H1 (cell line): Measurements from ENCODE around the gene LRRC14B. TPM values are rescaled to one million over a fixed set of nuclear protein-coding genes. Genes with fewer than 3 reads are reported as not detected.

ENCODE experiments used
- CTCF ChIA-PET: fragments of 300-600 bp; sonication (Branson Sonifier 250); formaldehyde crosslinking; loops from one replicate; lab custom pipeline; 2021; ENCODE audit not compliant: partially characterized antibody; lab: Charles Lee
- POLR2A ChIA-PET: fragments of 300-600 bp; sonication (Branson Sonifier 250); formaldehyde crosslinking; loops from one replicate; lab custom pipeline; 2021; ENCODE audit warnings: inconsistent platforms; ENCODE audit not compliant: partially characterized antibody; lab: Charles Lee
- DNase-seq, 2 experiments: peaks; one replicate each; pipeline versions ENCODE4 v3.0.0 to v3.0.0-alpha.2; 2010 to 2022; ENCODE audit warnings: low spot score in 2 of 2, low read depth in 1 of 2, mixed read lengths in 1 of 2
- FAIRE-seq: peaks from 2 replicates; lab custom pipeline; 2011; peaks lifted over from hg19 to GRCh38; lab: Jason Lieb, UNC
- H2AFZ ChIP-seq: 2 replicates; pipeline ENCODE4 v1.8.1; 2012; ENCODE audit warnings: low read length, inconsistent platforms
- H2AK5ac ChIP-seq: 2 replicates; pipeline ENCODE4 v1.6.1; 2013; ENCODE audit warnings: low read depth, low read length
- H2BK120ac ChIP-seq: replicated peaks from 2 replicates; pipeline ENCODE3; 2013; ENCODE audit warnings: low read depth, low read length, inconsistent platforms
- H2BK12ac ChIP-seq: 2 replicates; pipeline ENCODE4 v1.6.1; 2013; ENCODE audit warnings: low read depth, low read length
- H2BK15ac ChIP-seq: 2 replicates; pipeline ENCODE4 v1.6.1; 2013; ENCODE audit warnings: low read length
- H2BK20ac ChIP-seq: 2 replicates; pipeline ENCODE4 v1.6.1; 2013; ENCODE audit warnings: low read length
- H2BK5ac ChIP-seq: 2 replicates; pipeline ENCODE4 v1.6.1; 2013; ENCODE audit warnings: low read depth, low read length
- H3K14ac ChIP-seq: 2 replicates; pipeline ENCODE4 v1.6.1; 2013; ENCODE audit warnings: inconsistent platforms; ENCODE audit not compliant: insufficient read length
- H3K18ac ChIP-seq: 2 replicates; pipeline ENCODE4 v1.6.1; 2013; ENCODE audit warnings: low read length; ENCODE audit errors: extremely low read depth
- H3K23ac ChIP-seq: 2 replicates; pipeline ENCODE4 v1.6.1; 2013; ENCODE audit warnings: inconsistent platforms; ENCODE audit not compliant: insufficient read length
- H3K23me2 ChIP-seq: 2 replicates; pipeline ENCODE4 v1.6.1; 2013; ENCODE audit warnings: low read depth, low read length
- H3K27ac ChIP-seq: 2 replicates; pipeline ENCODE4 v1.6.1; 2011; ENCODE audit warnings: low read depth, low read length, inconsistent platforms
- H3K27me3 ChIP-seq, 4 experiments: replicated peaks in 1 of 4; 1 replicate in 1 of 4; 2 replicates in 3 of 4; pipeline versions ENCODE4 v1.6.1 to v1.8.1; 2011 to 2013; ENCODE audit warnings: low read length in 3 of 4, mild to moderate bottlenecking in 3 of 4, inconsistent platforms in 2 of 4, mixed read lengths in 2 of 4, moderate library complexity in 1 of 4; ENCODE audit not compliant: control insufficient read depth in 3 of 4, insufficient read depth in 3 of 4; ENCODE audit errors: extremely low read depth in 1 of 4
- H3K36me3 ChIP-seq, 4 experiments: 2 replicates each; pipeline versions ENCODE4 v1.6.1 to v1.8.1; 2011 to 2013; ENCODE audit warnings: mild to moderate bottlenecking in 4 of 4, low read length in 3 of 4, moderate library complexity in 2 of 4, control low read depth in 1 of 4, inconsistent platforms in 1 of 4; ENCODE audit not compliant: insufficient read depth in 4 of 4, control insufficient read depth in 2 of 4
- H3K4ac ChIP-seq: replicated peaks from 2 replicates; pipeline ENCODE3; 2013; ENCODE audit warnings: low read length, low read depth, mixed read lengths, inconsistent platforms; ENCODE audit not compliant: insufficient read length
- H3K4me1 ChIP-seq, 4 experiments: replicated peaks in 1 of 4; 1 replicate in 1 of 4; 2 replicates in 3 of 4; pipeline versions ENCODE4 v1.6.1 to v1.8.1; 2011 to 2013; ENCODE audit warnings: low read length in 3 of 4, inconsistent platforms in 2 of 4, mixed read lengths in 1 of 4; ENCODE audit not compliant: insufficient read depth in 4 of 4, control insufficient read depth in 3 of 4
- H3K4me2 ChIP-seq, 2 experiments: 2 replicates each; pipeline versions ENCODE4 v1.6.1 to v1.8.1; 2011 to 2013; ENCODE audit warnings: low read depth in 2 of 2, low read length in 2 of 2, control low read depth in 1 of 2, inconsistent platforms in 1 of 2, mild to moderate bottlenecking in 1 of 2; ENCODE audit not compliant: insufficient read depth in 1 of 2
- H3K4me3 ChIP-seq, 4 experiments: fragments of 200-600, 300-600 bp in 1 of 4; sonication (generic), shearing (Covaris generic), sonication (Bioruptor Twin) in 1 of 4; 2 replicates each; pipeline versions ENCODE4 v1.5.1 to v1.8.1; 2011 to 2016; ENCODE audit warnings: low read length in 4 of 4, low read depth in 3 of 4, control low read depth in 2 of 4, inconsistent platforms in 2 of 4, mild to moderate bottlenecking in 2 of 4, mixed read lengths in 1 of 4, moderate library complexity in 1 of 4; ENCODE audit not compliant: insufficient read depth in 2 of 4; ENCODE audit errors: extremely low read depth in 1 of 4
- H3K56ac ChIP-seq: replicated peaks from 2 replicates; pipeline ENCODE3; 2013; ENCODE audit warnings: low read depth, mild to moderate bottlenecking, mixed read lengths, low read length, inconsistent platforms; ENCODE audit not compliant: insufficient read length
- H3K79me1 ChIP-seq: 2 replicates; pipeline ENCODE4 v1.6.1; 2013; ENCODE audit warnings: low read depth, low read length, control low read depth
- H3K79me2 ChIP-seq, 2 experiments: 2 replicates each; pipeline versions ENCODE4 v1.6.1 to v1.8.1; 2012 to 2013; ENCODE audit warnings: low read length in 2 of 2, mild to moderate bottlenecking in 2 of 2, inconsistent platforms in 1 of 2; ENCODE audit not compliant: insufficient read depth in 2 of 2, control insufficient read depth in 1 of 2
- H3K9ac ChIP-seq, 4 experiments: replicated peaks in 1 of 4; 1 replicate in 1 of 4; 2 replicates in 3 of 4; pipeline versions ENCODE4 v1.6.1 to v1.8.1; 2011 to 2013; ENCODE audit warnings: low read depth in 3 of 4, low read length in 3 of 4, control low read depth in 2 of 4, mild to moderate bottlenecking in 2 of 4, moderate library complexity in 2 of 4, inconsistent platforms in 1 of 4; ENCODE audit errors: extremely low read depth in 1 of 4
- H3K9me3 ChIP-seq, 2 experiments: 2 replicates each; pipeline versions ENCODE4 v1.6.1 to v1.8.1; 2012 to 2013; ENCODE audit warnings: mild to moderate bottlenecking in 2 of 2, moderate library complexity in 2 of 2, control low read depth in 1 of 2, inconsistent platforms in 1 of 2, low read depth in 1 of 2, low read length in 1 of 2, mixed read lengths in 1 of 2; ENCODE audit not compliant: insufficient read depth in 2 of 2
- H4K20me1 ChIP-seq, 2 experiments: replicated peaks in 1 of 2; 2 replicates each; pipeline versions ENCODE3 to v1.8.1; 2011 to 2013; ENCODE audit warnings: inconsistent platforms in 2 of 2, low read length in 2 of 2, mild to moderate bottlenecking in 1 of 2; ENCODE audit not compliant: insufficient read depth in 2 of 2, control insufficient read depth in 1 of 2
- H4K5ac ChIP-seq: 2 replicates; pipeline ENCODE4 v1.6.1; 2013; ENCODE audit warnings: low read length, low read depth, mixed read lengths, inconsistent platforms; ENCODE audit not compliant: insufficient read length
- H4K8ac ChIP-seq: 2 replicates; pipeline ENCODE4 v1.8.0; 2013; ENCODE audit warnings: mild to moderate bottlenecking, moderate library complexity, low read length, inconsistent platforms; ENCODE audit not compliant: insufficient read depth; ENCODE audit errors: extremely low read depth
- H4K91ac ChIP-seq: replicated peaks from 2 replicates; pipeline ENCODE3; 2013; ENCODE audit warnings: low read length, mixed read lengths, inconsistent platforms; ENCODE audit not compliant: insufficient read length
- POLR2A ChIP-seq, 2 experiments: IDR thresholded peaks; 1 replicate in 1 of 2; 2 replicates in 1 of 2; pipeline ENCODE4 v1.6.1; 2011; ENCODE audit warnings: low read depth in 2 of 2, low read length in 2 of 2, mild to moderate bottlenecking in 2 of 2; ENCODE audit errors: control extremely low read depth in 1 of 2
- SP1 ChIP-seq: IDR thresholded peaks from 2 replicates; pipeline ENCODE4 v1.6.1; 2011; ENCODE audit warnings: low read depth, low read length
- WGBS, 2 experiments: shearing (Covaris generic) in 1 of 2; methylation state at CpG; one replicate each; pipeline versions ENCODE4 v1.1.6 to v1.1.7; 2013 to 2015; ENCODE audit warnings: low lambda C conversion rate in 2 of 2, mixed read lengths in 2 of 2, inconsistent platforms in 1 of 2, low coverage in 1 of 2, missing lambda C conversion rate in 1 of 2; ENCODE audit not compliant: insufficient replicate concordance in 2 of 2, insufficient coverage in 1 of 2, insufficient read length in 1 of 2; ENCODE audit errors: extremely low coverage in 1 of 2, missing lambda C conversion rate in 1 of 2; 5-methylcytosine and 5-hydroxymethylcytosine counted together
- polyA plus RNA-seq, 7 experiments: library from polyadenylated mRNA; depleted of rRNA in 3 of 7; stranded (reverse) in 5 of 7; unstranded in 2 of 7; fragments of >200 nt in 5 of 7; fragments of 200-250 nt in 2 of 7; gene quantifications; 1 replicate in 5 of 7; 2 replicates in 1 of 7; 4 replicates in 1 of 7; pipeline versions ENCODE4 v1.2.1 to v1.2.3, GENCODE V29; 2011 to 2013; ENCODE audit warnings: missing spikeins in 2 of 7, mixed read lengths in 2 of 7
- total RNA-seq: library from RNA; stranded (reverse); fragmentation: NEBNext Ultra II Directional; extraction: Animal tissue kit (Norgen Biotek cat#: 25700); gene quantifications from 2 replicates; pipeline ENCODE4 v1.2.1, GENCODE V29; 2021

Gene LRRC14B
- total and polyA plus RNA-seq, 2 of the 8 experiments (the other 6 are each of a cell fraction or from before 2014, with no cell fraction given): not detected

DNA sequence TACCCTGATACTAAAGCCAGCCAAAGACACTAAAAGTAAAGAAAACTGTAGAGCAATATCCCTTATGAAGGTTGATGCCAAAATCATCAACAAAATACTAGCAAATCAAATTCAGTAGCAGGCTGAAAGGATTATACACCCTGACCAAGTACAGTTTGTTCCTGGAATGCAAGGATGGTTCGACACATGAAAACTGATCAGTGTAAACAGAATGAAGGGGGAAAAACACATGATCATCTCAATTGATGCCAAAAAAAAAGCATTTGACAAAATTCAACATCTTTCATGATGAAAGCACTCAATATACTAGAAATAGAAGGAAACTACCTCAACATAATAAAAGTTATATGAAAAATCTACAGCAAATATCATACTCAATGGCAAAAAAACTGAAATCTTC lies 43.5 kb upstream of the LRRC14B start:
- Histone ChIP-seq H3K27me3 (no peaks in the 10 kb centered on the region), H2BK20ac (no peak overlapping the region), H3K4ac (no peak overlapping the region), H4K91ac (no peak overlapping the region), H4K20me1 (no peaks in the 10 kb centered on the region), H4K5ac (no peak overlapping the region), H3K27ac (no peak overlapping the region), H2BK12ac (no peak overlapping the region), H3K79me1 (no peaks in the 10 kb centered on the region), H3K9me3 (peaks cover 8 to 18% of the 10 kb centered on the region in 2 experiments; a peak in 3 of 4 replicates), H3K36me3 (peaks cover 2 to 67% (median 37%) of the 10 kb centered on the region in 4 experiments; a peak in 7 of 8 replicates), H4K8ac (no peak overlapping the region), H3K4me3 (no peak overlapping the region), H3K4me2 (no peak overlapping the region), H2BK5ac (no peak overlapping the region), H3K56ac (no peak overlapping the region), H3K4me1 (no peaks in the 10 kb centered on the region), H3K9ac (no peak overlapping the region), H2AK5ac (no peak overlapping the region), H2AFZ (no peak overlapping the region), H2BK120ac (no peak overlapping the region), H2BK15ac (no peak overlapping the region), H3K18ac (no peak overlapping the region), H3K14ac (no peak overlapping the region), H3K79me2 (no peaks in the 10 kb centered on the region), H3K23ac (no peak overlapping the region), H3K23me2 (no peaks in the 10 kb centered on the region)
- ChIA-PET POLR2A (interaction anchor here (0.8 kb wide), 1 partner anchor 12 kb away, joined by 3 read pairs; no protein-coding TSS in a partner anchor), CTCF (interaction anchor here (0.7 to 1.0 kb wide), 2 partner anchors 10 to 14 kb away, joined by 3 to 4 read pairs; no protein-coding TSS in a partner anchor)
- TF ChIP-seq SP1 (no peak), POLR2A (IDR thresholded peaks at IDR 0.05; ENCODE audit: control extremely low read depth in 1 of 2, low read depth in 2 of 2, low read length in 2 of 2) (peak in 1 of 2 experiments; percentile 1; a peak in 1 of 3 replicates)
- WGBS, 2 experiments: 97% methylated on average over 1 of the region's 1 CpG; no CpG with 5 or more reads in 1 of the 2 experiments
- DNase-seq (no peak), FAIRE-seq (no peak)
